GM21737 (cell line): ENCODE results near the gene SPAG8.

ENCODE experiments used
- ATAC-seq: cut with Tn5 transposase; IDR thresholded peaks from one replicate; pipeline ENCODE4 v1.9.1; 2021; ENCODE audit warnings: mild to moderate bottlenecking, moderate library complexity; ENCODE audit not compliant: unreplicated experiment

Gene SPAG8

DNA sequence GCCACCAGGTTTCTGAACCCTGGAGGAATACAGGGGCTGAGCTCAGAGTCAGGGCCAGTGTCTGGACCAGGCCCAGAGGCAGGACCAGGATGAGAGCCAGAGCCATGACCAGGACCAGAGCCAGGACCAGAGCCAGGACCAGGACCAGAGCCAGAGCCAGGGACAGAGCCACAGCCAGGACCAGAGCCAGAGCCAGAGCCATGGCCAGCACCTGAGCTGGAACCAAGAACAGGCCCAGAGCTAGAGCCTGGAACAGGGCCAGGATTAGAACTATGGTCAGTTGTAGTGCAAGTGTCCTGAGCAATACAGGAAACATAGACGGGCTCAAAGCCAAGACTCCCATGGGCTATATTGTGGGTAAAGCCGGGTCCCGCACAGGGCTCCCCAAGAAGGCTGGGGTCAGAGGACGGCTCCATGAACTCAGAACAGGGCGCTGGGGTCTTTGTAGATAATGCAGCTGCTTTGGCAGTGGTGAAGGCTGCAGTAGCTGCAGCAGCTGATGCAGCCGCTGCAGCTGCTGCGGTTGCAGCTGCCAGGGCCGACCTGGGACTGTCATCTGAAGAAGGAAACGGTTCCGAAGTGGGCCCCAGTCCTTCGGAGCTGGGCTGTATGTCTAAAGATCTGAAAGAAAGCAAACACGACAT, 559 bp downstream of the SPAG8 start:
- no peak for ATAC-seq

DNA sequence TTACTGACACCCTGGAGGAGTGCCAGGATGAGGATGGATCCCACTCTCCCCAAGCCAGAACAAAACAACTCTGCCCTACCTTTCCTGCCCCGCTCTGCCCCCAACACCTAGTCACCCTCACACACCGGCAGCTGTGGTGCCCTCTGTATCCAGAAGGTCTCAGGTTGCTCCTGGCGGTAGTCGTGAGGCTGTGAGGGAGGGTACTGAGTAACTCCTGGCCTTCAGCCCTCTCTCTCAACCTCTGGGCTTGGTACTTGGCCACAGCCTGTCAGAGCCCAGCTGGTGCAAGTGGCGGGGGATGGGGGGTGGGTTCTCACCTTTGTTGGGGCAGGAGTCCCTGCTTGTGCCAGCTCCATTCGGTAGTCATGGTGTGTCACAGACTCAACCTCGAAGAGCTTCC, 1.9 kb downstream of the SPAG8 start:
- ATAC-seq = no peak

DNA sequence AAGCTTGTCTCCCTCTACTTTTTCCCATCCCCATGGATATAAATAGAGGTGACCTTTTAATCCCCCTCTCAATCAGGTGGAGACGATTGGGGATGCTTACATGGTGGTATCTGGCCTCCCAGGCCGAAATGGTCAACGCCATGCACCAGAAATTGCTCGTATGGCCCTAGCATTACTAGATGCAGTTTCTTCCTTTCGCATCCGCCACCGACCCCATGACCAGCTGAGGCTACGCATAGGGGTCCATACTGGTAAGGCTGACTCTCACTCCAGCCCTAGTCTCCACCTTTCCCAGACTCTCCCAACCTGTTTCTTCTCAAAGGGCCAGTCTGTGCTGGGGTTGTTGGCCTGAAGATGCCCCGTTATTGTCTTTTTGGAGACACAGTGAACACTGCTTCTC, 3.6 kb downstream of the SPAG8 start:
- no peak for ATAC-seq

DNA sequence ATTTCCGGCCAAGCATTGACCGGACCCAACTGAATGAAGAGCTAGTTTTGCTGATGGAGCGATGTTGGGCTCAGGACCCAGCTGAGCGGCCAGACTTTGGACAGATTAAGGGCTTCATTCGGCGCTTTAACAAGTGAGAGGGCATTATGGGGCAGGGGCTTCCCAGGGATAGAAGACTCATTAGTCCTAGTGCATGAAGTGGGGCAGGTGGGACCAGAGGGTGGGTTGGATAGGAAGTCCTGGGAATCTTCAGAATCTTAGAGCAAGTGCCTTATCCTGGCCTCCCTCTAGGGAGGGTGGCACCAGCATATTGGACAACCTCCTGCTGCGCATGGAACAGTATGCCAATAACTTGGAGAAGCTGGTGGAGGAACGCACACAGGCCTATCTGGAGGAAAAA, 6.0 kb downstream of the SPAG8 start:
- ATAC-seq = no peak

DNA sequence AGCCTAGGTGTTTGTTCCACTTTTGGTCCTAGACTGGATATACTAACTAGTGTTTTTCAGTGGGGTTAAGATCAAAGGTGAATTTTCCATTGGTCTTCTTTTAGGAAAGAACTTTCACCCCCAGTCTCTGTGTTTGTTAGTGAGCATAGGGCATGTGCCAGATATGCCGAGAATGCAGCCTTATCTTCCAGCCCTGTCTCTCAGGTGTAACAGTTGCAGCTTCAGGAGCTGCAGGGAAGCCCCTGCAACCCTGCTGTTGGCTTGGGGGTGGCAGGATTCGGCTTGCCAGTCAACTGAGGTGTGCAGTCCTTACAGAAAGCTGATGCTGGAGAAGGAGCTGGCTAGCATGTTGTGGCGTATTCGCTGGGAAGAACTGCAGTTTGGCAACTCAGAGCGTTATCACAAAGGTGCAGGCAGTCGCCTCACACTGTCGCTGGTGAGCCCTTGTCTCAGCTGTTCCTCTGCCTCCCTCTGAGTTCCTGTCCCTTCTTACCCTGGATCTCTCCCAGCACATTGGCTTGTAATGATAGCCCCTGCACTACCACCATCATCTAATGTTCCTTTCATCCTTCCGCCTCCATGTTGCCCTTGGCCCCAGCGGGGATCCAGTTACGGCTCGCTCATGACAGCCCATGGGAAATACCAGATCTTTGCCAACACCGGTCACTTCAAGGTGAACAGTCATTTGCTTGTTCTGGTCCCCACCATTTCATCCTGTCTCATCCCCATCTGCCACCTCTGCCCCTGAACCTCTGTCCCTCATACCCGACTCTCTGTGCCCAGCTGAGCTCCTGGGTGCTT, 10.5 kb downstream of the SPAG8 start:
- ATAC-seq = no peak

DNA sequence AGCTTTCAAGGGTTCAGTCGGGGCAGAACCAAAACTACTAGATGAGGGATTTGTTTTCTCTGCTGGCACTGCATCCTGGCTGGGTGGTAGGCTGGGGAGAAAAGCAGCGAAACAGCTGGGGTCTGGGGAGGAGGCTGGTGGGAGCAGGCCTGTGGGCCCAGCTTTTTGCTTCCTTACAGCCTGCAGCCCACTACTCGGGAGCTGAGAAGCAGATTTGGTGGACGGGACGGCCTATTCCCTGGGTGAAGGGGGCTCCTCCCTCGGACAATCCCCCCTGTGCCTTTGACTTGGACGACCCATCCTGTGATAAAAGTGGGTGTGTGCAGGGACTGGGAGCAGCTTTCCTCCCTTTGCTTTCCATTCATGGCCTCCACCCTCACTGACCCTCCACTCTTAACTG, 11.5 kb downstream of the SPAG8 start:
- ATAC-seq = no peak

DNA sequence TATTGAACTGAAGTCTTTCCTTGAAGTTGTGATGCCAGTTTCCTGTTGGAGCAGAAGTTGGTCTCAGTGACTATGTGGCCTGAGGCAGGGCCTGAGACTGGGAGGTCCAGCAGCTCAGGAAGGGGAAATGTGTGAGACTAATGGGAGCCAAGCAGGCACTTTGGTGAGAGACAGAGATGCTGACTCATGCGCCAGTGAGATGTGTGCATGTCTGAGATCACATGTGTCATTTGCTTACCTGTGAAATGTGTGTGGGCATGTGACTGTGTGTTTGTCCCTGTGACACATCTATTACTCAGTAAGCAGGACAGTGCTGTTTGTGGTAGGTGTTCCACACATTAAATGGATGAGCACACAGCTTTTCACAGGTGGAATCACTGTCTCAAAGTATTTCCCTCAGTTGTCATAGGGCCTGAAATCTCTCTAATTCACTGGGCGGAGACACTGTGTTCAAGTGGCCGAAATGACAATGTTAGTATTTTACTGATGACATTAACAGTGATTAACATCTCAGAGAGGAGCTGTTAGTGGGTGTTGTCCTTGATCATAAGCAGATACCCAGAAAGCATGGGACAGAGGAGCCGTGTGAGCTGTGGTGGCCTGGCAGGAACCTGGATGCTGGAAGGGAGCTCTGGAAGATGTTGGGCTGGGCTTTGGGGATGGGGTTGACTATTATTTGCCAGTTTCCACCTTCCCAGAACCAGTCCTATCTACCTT, 13.2 kb downstream of the SPAG8 start:
- no peak for ATAC-seq

DNA sequence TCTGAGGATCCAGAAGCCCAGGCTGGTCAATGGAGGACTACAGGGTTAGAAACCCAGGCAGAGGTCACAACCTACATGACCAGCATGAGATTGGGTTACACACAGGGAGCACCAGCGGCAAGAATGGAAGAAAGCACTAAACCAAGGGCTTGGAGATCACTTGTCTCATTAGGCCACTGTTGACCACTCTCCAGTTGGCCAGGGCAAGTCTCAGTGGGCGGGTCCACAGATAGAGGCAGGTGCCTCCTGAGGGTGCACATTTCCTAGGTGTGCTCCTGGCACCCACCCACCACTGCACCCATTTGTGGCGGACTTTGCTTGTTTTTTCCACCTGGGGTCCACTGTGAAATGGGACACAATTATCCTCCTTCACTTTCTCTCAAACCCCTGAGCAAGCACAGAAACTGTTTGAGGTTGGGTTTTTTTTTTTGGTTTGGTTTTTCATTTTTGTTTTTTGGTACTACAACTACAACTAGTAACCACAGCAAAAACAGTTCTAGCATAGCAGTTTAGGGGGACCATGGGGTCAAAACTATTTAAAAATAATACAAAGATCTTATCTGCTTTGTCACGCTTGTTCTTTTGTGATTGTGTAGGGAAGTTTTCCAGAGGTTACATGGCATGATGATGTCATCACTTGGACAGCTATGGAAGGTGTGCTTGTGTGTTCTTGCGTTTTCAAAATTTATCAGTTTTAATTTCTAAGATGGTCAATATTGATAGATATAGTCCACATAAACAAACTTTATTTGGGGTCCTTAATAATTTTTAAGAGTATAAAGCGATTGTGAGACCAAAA, 14.6 kb downstream of the SPAG8 start:
- ATAC-seq = no peak

DNA sequence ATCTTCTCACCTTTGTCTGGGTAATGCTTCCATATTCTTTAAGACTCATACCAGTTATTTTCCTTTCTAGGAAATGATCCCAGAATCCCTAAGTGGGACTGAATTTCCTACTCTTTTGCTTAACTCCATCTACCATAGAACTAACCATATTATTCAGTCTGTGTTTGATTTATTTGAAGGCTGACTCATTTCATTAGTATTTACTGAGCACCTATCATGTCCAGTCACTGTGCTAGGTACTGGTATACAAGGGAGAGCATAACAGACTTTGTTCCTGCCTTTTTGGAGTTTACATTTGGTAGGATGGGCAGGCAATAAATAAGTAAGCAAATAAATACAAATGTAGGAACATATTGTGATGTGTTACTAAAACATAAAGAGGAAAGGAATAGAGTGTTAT, 16.4 kb downstream of the SPAG8 start:
- no peak for ATAC-seq

DNA sequence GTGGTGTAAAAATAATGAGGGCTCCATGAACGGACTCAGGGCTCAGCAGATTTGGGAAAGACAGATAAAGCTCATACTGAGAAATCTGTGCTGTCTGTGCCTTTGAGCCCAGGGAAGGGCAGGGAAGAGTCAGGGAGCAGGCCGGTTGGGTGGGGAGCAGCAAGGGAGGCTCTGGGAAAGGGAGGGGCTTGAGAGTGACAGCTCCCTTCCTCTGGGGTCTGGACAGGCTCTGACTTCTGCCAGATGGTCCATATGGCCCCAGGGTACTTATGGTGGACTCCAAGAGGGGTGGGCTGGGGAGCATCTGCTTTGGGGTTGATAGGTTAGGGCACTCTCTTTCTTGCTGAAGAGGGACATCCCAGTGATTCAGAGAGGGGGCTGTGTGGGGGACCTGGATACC, 18.6 kb downstream of the SPAG8 start:
- ATAC-seq = no peak

DNA sequence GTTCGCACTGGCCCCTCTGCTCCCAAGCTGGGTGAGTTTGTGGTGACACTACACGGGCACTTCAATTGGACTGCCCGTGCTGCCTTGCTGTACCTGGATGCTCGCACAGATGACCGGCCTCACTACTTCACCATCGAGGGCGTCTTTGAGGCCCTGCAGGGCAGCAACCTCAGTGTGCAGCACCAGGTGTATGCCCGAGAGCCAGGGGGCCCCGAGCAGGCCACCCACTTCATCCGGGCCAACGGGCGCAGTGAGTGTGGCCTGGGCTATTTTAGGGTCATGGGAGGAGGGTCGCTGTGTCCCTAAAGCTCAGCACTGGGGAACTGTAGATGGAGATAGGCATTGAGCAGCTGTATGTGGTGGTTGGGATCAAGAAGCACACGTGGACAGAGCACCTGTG, 19.2 kb downstream of the SPAG8 start:
- no peak for ATAC-seq

DNA sequence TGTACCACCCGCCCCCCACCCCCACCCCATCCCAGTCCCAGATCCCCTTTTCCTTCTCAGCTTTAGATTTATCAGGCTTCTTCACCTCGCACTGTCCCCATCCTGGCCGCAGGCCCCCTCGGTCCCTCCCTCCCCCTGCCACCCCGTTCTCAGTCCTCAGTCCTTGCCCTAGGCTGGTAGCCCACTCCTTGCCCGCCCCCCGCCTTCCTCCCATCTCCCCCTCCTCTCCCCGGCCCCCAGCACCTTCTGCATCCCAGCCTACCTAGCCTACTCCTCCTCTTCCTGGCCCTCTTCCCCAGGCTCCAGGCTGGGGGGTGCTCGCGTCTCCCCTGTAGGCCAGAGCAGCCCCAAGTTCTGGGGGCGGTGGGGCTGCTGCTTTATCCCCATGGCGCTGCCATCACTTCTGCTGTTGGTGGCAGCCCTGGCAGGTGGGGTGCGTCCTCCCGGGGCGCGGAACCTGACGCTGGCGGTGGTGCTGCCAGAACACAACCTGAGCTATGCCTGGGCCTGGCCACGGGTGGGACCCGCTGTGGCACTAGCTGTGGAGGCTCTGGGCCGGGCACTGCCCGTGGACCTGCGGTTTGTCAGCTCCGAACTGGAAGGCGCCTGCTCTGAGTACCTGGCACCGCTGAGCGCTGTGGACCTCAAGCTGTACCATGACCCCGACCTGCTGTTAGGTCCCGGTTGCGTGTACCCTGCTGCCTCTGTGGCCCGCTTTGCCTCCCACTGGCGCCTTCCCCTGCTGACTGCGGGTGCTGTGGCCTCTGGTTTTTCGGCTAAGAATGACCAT, 19.8 kb downstream of the SPAG8 start:
- ATAC-seq = no peak

DNA sequence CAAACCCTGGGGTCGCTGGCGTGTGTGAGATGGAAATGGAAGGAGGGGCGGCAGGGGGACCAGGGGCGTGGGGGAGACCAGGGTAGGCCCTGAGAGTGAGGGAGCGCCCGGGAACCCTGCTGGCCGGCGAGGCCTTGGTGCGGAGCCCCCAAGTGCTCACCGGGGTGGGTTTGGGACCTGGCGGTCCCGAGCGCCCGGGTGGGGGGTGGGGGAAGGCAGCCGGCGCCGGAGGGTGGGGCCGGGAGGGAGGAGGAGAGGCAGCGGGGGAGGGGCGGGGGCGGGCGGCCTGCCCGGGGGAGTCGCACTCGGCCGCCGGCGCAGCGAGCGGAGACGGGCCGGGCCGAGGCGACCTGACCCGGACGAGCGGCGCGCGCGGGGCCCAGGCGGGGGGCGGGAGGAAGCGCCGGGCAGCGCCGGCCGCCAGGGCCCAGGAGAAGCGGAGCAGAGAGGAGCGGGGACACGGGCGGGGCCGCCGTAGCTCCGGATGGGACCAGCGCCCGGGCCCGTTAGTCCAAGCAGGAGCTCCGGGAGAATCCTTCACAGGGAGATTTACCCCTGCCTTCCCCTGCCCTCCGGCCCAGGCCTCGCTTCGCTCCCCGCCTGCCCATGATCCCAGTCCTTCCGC, 20.7 kb downstream of the SPAG8 start, which contains the start of gene NPR2:
NPR2 (plus strand) TSS at position 295 of the 625 bp plus-strand sequence. CDS start 818 bp downstream, outside the sequence.
- no peak for ATAC-seq

DNA sequence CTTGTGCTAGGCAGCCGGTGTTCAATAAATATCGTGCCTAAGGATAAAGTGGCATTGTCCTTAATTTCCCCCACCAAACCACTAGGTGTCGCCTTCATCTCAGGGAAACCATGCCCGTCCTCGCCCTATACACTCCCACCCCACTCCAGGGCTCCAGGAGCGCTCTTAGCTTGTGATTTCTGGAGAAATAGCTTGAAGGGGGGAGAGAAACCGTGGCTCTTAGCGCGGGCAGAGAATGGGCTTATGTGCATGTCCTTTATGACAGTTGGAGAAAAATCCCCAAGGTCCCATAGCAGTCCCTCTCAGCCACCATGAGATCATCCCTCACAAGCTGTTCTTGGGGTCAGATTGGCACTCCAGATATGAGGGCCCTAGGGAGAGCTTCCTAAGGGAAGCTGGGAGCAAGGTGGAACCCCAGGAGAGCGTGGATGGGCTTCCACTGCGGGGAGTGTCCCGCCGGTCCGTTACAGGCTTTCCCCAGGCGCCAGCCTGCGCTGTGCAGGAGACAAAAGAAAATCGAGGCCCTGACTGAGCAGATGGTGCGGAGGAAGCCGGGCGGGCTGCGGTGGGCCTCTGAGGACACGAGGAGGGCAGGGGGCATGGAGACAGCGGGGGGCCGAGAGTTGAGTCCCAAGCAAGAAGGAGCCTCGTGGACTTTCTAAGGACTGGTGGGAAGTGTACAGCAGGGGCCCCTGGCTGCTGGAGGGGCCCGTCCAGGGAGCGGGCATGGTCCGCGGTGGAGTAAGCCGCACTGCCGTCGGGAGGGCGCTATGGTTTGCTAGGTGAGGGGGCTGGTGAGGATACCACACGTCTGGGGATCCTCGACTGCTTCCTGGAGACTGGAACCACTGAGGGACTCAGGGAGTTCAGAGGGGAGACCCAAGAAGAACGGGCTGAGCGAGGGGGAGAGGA, 21.4 kb downstream of the SPAG8 start:
- ATAC-seq = no peak

DNA sequence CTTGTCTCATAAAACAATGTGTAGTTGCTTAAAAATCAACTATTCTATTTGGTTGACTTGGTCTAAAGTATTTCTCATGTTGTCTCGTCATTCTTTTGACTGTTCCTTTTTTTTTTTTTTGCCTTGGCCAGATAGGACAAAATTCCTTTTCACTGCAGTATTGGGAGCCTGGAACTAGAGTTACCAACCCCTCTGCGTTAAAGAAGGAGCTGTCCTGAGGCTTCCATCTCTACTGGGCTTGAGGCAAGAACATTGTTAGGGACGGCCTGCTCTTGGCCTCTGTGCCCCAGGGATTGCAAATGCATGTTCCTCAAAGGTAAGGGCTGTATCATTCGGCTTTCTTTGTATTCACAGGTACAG, 22.1 kb downstream of the SPAG8 start:
- ATAC-seq = no peak

DNA sequence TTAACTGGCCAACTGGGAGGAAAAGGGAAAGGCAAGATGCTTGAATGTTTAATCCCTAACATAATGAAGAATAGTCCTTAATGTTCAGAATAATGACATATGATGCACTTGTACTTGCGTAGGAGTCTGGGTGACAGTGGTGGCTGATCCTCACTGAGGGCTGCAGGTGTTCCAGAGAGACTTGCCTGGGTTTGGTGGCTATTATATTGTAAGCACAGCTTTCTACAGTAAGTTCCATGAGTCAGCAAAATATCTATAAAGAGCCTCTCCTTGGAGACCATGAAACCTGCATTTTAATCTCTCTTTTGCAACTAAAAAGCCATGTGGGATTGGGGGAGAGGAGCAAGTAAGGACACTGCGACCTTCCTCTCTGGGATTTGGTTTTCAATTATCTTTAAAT, 22.5 kb downstream of the SPAG8 start:
- ATAC-seq = no peak

DNA sequence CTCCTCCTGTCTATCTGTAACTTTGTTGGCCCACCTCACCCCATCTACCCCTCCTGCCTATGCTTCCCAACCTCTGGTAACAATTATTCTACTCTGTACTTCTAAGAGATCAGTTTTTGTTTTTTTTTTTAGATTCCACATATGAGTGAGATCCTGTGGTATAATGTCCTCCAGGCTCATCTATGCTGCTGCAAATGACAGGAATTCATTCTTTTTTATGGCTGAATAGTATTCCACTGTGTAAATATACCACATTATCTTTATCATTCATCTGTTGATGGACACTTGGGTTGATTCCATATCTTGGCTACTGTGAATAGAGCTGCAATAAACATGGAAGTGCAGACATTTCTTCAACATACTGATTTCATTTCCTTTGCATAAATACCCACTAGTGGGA, 28.6 kb downstream of the SPAG8 start:
- ATAC-seq = no peak

DNA sequence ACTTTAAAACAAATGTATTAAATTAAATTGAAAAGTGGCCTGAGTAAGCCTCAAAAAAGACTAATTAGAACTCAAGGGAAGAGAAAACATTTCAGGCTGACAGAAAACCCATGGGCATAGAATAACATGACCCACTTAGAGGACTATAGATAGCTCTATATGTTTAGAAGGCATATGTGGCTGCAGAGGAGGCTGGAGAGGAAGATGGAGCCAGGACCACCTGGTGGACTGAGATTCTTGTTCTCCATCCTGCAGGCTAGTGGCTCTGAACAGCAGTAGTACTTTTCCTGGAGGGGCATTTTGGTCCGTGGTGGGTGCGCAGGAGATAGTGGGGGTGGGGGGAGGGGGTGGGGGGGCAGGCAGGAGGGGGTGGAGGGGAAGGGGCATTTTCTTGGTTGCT, 31.0 kb downstream of the SPAG8 start:
- ATAC-seq = no peak

DNA sequence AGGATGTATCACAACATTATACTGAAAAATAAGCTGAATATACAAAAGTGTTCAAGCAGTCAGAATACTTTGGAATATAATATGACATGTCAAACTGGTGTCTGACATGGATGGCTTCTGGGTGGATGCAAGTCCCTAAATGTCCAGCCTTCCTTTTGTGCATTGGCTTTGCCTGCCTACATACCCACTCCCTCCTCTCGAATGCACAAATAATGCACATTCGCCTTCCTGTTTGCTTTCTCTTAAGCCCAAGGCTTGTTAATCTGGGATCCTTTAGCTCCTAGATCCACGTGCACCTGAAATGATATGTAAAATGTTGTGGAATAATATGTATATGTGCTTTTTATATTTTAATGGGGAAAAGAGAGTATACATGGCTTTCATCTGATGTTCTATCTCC, 33.6 kb downstream of the SPAG8 start:
- no peak for ATAC-seq
